ENCODE results near the gene TRIO.
"Not testable (repeated sequence)": the region's sequence is repeated elsewhere in the genome, so short reads cannot be mapped to it uniquely, and the experiment has no call there.

The TRIO gene

DNA sequence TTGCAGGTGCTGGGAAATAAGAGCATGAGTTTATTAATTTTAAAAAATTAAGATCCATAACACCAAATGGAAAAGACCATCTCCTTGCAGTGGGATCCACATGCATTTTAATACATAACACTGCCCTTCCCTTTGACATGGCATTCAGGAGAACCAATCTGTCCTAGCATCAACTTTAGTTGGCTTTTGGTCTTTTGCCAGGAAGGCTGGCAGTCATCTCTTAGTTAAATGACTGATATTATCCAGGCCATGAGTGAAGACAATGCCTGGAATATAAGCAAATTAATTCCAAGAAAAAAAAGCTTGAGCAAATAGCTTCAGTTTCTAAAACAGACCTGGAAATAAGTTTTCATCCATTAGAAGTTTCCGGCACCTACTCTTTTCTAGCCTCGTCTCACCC, 383.4 kb downstream of the TRIO start:
- H3K36me3 ChIP-seq (ENCODE audit: insufficient read depth, low read depth, low read length), result no peaks in the 10 kb centered on the region
- no peak overlapping the region for H3K27ac ChIP-seq (ENCODE audit: low read length)
- H3K9ac ChIP-seq (ENCODE audit: low read depth, low read length), result no peak overlapping the region
- no peak overlapping the region for H3K4me3 ChIP-seq (ENCODE audit: low read length)
- no peaks in the 10 kb centered on the region for H3K27me3 ChIP-seq (ENCODE audit: insufficient read depth, low read length)
- H3K9me3 ChIP-seq (ENCODE audit: insufficient read depth, low read depth, low read length), result no peaks in the 10 kb centered on the region
- no peaks in the 10 kb centered on the region for H3K4me1 ChIP-seq (ENCODE audit: insufficient read depth, low read length)

DNA sequence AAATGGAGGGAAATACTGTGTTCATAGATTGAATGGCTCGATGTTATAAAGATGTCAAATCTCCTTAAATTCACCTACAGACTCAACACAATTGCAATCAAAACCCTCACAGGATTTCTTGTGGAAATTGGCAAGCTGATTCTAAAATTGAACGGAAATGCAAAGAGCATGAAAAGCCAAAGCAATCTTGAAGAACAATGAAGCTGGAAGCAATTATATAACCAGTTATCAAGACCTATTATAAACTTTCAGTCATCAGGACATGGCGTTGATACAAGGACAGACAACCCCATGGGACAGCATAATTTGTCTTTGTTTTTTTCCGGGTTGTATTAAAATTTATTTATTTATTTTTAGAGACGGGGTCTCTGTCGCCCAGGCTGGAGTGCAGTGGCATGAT, 385.0 kb downstream of the TRIO start:
- Histone ChIP-seq H3K36me3 (ENCODE audit: insufficient read depth, low read depth, low read length) (no peaks in the 10 kb centered on the region), H3K9ac (ENCODE audit: low read depth, low read length) (no peak overlapping the region), H3K27ac (ENCODE audit: low read length) (no peak overlapping the region), H3K4me3 (ENCODE audit: low read length) (no peak overlapping the region), H3K27me3 (ENCODE audit: insufficient read depth, low read length) (no peaks in the 10 kb centered on the region), H3K9me3 (ENCODE audit: insufficient read depth, low read depth, low read length) (no peaks in the 10 kb centered on the region), H3K4me1 (ENCODE audit: insufficient read depth, low read length) (no peaks in the 10 kb centered on the region)

DNA sequence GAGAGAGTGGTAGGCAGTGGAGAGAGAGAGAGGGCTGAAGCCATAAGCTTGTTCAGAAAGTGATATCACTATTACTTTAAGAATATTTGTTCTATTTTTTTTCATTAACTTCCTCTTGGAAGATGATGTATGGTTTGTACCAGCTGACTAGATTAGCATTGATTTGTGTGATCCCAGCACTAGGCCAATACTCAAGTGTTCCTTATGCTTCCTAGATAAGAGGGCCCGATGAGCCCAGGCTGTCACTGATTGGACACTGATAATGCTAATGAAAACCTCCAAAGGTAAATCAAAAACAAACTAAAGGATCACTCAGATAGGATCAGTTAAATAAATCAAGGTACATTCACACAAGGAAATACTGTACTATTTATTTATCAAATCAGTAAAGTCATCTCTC, 385.8 kb downstream of the TRIO start:
- no peak overlapping the region for H3K27ac ChIP-seq (ENCODE audit: low read length)
- H3K4me1 ChIP-seq (ENCODE audit: insufficient read depth, low read length), result no peaks in the 10 kb centered on the region
- no peaks in the 10 kb centered on the region for H3K36me3 ChIP-seq (ENCODE audit: insufficient read depth, low read depth, low read length)
- H3K9me3 ChIP-seq (ENCODE audit: insufficient read depth, low read depth, low read length), result no peaks in the 10 kb centered on the region
- no peak overlapping the region for H3K9ac ChIP-seq (ENCODE audit: low read depth, low read length)
- H3K27me3 ChIP-seq (ENCODE audit: insufficient read depth, low read length), result no peaks in the 10 kb centered on the region
- H3K4me3 ChIP-seq (ENCODE audit: low read length), result no peak overlapping the region

DNA sequence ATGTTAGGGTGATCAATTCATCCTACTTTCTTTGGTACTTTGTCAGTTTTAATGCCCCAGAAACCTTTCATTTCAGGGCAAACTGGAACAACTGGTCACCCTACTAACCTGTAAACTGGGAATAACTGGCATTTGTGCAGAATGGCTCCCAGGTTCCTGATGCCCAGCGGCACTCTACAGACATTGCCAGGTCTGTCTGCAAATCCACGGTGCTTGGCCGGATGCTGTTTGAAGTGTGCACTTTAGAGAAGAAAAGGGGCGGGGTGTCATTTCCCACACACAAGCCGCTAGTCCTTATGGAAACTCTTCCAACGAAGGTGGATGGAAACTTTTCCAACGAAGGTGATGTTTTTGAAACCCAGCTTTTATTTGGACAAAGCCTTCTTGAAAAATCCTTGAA, 388.5 kb downstream of the TRIO start:
- Histone ChIP-seq H3K4me1 (ENCODE audit: insufficient read depth, low read length) (peaks cover 4% of the 10 kb centered on the region; the same call in 1 of the 2 replicates), H3K36me3 (ENCODE audit: insufficient read depth, low read depth, low read length) (no peaks in the 10 kb centered on the region), H3K27me3 (ENCODE audit: insufficient read depth, low read length) (no peaks in the 10 kb centered on the region), H3K4me3 (ENCODE audit: low read length) (no peak overlapping the region), H3K27ac (ENCODE audit: low read length) (no peak overlapping the region), H3K9me3 (ENCODE audit: insufficient read depth, low read depth, low read length) (no peaks in the 10 kb centered on the region), H3K9ac (ENCODE audit: low read depth, low read length) (no peak overlapping the region)

DNA sequence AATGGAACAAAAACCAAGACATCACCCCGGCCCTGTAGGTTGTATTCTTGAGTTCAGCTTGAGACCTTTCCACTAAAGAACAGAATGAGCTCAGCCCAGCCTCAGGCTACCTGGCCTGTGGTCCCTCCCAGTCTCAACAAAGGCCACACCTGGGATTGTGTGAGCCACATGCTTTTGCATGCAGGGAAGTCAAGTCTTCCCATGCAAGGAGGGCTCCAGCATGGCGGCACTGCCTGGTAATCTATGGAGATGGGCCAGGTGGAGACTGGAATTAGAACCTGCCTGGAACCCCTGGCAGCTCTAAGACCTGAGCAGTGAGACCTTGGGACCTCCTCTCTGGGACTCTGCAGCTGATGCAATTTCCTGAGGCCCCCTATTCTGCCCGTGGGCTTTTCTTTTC, 389.0 kb downstream of the TRIO start:
- no peaks in the 10 kb centered on the region for H3K27me3 ChIP-seq (ENCODE audit: insufficient read depth, low read length)
- no peaks in the 10 kb centered on the region for H3K36me3 ChIP-seq (ENCODE audit: insufficient read depth, low read depth, low read length)
- H3K9me3 ChIP-seq (ENCODE audit: insufficient read depth, low read depth, low read length), result no peaks in the 10 kb centered on the region
- no peak overlapping the region for H3K9ac ChIP-seq (ENCODE audit: low read depth, low read length)
- H3K27ac ChIP-seq (ENCODE audit: low read length), result no peak overlapping the region
- no peak overlapping the region for H3K4me3 ChIP-seq (ENCODE audit: low read length)
- peaks cover 4% of the 10 kb centered on the region; the same call in 1 of the 2 replicates for H3K4me1 ChIP-seq (ENCODE audit: insufficient read depth, low read length)

DNA sequence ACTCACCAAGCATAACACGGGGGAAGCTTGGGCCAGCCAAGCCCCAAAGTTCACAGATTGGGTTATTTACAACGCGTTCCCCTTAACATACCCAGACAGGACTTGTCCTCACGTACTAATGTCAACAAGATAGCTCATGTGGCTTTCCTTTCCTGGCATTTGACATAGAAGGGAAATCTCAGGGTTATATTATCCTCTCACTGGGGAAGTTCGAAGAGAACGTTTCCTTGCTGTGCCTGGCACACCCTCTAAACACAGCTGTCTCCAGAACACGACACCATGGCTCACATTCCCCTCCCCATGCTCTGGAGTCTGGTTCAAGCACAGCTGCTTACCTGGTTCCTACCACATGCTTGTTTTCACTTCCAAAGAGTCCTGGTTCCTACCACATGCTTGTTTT, 391.6 kb downstream of the TRIO start:
- Histone ChIP-seq H3K9ac (ENCODE audit: low read depth, low read length) (no peak overlapping the region), H3K36me3 (ENCODE audit: insufficient read depth, low read depth, low read length) (no peaks in the 10 kb centered on the region), H3K4me1 (ENCODE audit: insufficient read depth, low read length) (peaks cover 4% of the 10 kb centered on the region; the same call in 1 of the 2 replicates), H3K27me3 (ENCODE audit: insufficient read depth, low read length) (no peaks in the 10 kb centered on the region), H3K9me3 (ENCODE audit: insufficient read depth, low read depth, low read length) (no peaks in the 10 kb centered on the region), H3K4me3 (ENCODE audit: low read length) (no peak overlapping the region), H3K27ac (ENCODE audit: low read length) (no peak overlapping the region)

DNA sequence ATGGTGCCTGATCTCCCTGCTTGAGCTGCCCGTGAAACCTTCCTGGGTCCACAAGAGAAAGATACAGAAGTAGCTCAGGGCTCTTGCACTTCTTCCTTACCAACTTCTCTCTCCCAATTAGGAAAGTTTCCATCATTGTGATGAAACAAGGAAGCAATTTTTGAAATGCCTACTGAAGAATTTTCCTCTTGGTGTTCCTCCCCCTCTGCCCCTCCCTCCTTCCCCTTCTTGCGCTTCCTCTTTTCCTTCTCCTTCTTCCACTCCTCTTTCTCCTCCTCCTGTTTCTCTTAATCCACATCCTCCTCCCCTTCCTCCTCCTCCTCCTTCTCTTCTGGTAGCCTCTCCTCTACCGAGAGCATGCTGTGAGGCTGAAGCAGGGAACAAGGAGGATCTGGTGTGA, 402.2 kb downstream of the TRIO start:
- Histone ChIP-seq H3K9me3 (ENCODE audit: insufficient read depth, low read depth, low read length) (no peaks in the 10 kb centered on the region), H3K27me3 (ENCODE audit: insufficient read depth, low read length) (no peaks in the 10 kb centered on the region), H3K4me3 (ENCODE audit: low read length) (no peak overlapping the region), H3K4me1 (ENCODE audit: insufficient read depth, low read length) (no peaks in the 10 kb centered on the region), H3K9ac (ENCODE audit: low read depth, low read length) (no peak overlapping the region), H3K27ac (ENCODE audit: low read length) (no peak overlapping the region), H3K36me3 (ENCODE audit: insufficient read depth, low read depth, low read length) (no peaks in the 10 kb centered on the region)

DNA sequence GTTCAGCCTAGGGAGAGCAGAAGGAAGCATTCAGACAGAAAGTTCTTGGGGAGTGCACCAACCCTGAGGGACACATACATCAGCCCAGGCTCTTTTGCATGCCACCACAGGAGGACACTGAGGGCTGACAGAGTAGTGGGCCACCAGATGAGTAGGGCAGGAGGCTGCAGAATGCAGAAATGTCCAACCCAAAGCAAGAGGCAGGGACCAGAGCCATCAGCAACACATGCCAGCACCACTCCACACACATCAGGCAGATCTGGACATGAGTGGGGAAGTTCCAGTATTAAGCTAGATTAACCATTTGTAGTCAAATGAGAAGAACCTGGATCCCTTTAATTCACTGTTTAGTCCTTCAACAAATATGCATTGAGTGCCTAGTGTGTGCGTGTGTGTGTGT, 402.7 kb downstream of the TRIO start:
- H3K27me3 ChIP-seq (ENCODE audit: insufficient read depth, low read length), result no peaks in the 10 kb centered on the region
- no peaks in the 10 kb centered on the region for H3K4me1 ChIP-seq (ENCODE audit: insufficient read depth, low read length)
- no peak overlapping the region for H3K9ac ChIP-seq (ENCODE audit: low read depth, low read length)
- no peaks in the 10 kb centered on the region for H3K36me3 ChIP-seq (ENCODE audit: insufficient read depth, low read depth, low read length)
- H3K4me3 ChIP-seq (ENCODE audit: low read length), result no peak overlapping the region
- no peaks in the 10 kb centered on the region for H3K9me3 ChIP-seq (ENCODE audit: insufficient read depth, low read depth, low read length)
- no peak overlapping the region for H3K27ac ChIP-seq (ENCODE audit: low read length)

DNA sequence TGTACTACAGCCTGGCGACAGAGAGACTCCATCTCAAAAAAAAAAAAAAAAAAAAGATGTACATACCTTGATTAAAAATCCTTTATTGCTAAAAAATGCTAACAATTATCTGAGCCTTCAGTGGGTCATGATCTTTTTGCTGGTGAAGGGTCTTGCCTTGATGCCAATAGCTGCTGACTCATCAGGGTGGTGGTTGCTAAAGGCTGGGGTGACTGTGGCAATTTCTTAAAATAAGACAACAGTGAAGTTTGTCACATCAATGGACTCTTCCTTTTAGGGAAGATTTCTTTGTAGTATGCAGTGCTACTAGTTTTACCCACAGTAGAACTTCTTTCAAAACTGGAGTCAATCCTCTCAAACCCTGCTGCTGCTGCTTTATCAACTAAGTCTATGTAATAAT, 404.5 kb downstream of the TRIO start:
- Histone ChIP-seq H3K9me3 (ENCODE audit: insufficient read depth, low read depth, low read length) (no peaks in the 10 kb centered on the region; the same call in 1 of the 2 replicates), H3K27ac (ENCODE audit: low read length) (no peak overlapping the region), H3K4me1 (ENCODE audit: insufficient read depth, low read length) (no peaks in the 10 kb centered on the region), H3K27me3 (ENCODE audit: insufficient read depth, low read length) (no peaks in the 10 kb centered on the region), H3K4me3 (ENCODE audit: low read length) (no peak overlapping the region), H3K9ac (ENCODE audit: low read depth, low read length) (no peak overlapping the region), H3K36me3 (ENCODE audit: insufficient read depth, low read depth, low read length) (no peaks in the 10 kb centered on the region)

DNA sequence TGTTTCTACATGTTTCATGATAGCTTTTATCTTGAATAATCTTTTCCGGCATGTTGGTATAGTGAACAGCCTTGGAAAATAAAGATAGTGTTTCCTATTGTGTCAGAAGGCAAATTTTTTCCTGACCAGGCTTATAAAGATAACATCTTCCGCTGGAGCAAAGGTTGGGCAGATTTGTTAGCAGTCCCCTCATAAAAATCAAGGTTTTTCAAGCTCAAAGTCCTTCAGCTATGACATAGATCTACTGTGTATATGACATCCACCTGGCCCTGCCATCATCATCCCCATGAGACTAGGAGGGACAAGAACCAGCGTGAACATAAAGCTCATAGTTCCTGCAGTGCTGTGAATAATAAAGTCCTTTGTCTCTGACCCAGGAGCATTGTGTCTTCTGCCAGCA, 408.1 kb downstream of the TRIO start:
- no peaks in the 10 kb centered on the region for H3K4me1 ChIP-seq (ENCODE audit: insufficient read depth, low read length)
- no peak overlapping the region for H3K4me3 ChIP-seq (ENCODE audit: low read length)
- H3K27me3 ChIP-seq (ENCODE audit: insufficient read depth, low read length), result no peaks in the 10 kb centered on the region
- H3K36me3 ChIP-seq (ENCODE audit: insufficient read depth, low read depth, low read length), result no peaks in the 10 kb centered on the region
- H3K9me3 ChIP-seq (ENCODE audit: insufficient read depth, low read depth, low read length), result no peaks in the 10 kb centered on the region; the same call in 1 of the 2 replicates
- H3K9ac ChIP-seq (ENCODE audit: low read depth, low read length), result no peak overlapping the region
- H3K27ac ChIP-seq (ENCODE audit: low read length), result no peak overlapping the region

DNA sequence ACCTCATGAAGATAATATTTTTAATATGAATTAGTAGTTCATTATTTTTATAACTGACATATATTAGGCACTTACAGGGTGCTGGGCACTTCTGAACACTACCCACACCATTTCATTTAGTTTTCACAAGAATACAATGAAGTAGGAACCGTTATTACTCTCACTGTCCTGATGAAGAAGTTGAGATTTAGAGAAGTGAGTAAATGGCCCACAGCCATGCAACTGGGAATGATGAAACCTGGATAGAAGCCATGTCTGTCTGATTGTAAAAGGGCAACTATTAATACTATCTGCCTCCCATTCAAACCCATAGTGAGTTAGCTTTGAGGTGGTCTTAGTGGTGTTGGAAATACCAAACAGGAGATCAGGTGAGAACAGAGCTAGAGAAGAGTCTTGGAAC, 408.9 kb downstream of the TRIO start:
- Histone ChIP-seq H3K4me1 (ENCODE audit: insufficient read depth, low read length) (no peaks in the 10 kb centered on the region), H3K9me3 (ENCODE audit: insufficient read depth, low read depth, low read length) (no peaks in the 10 kb centered on the region; the same call in 1 of the 2 replicates), H3K27me3 (ENCODE audit: insufficient read depth, low read length) (no peaks in the 10 kb centered on the region), H3K9ac (ENCODE audit: low read depth, low read length) (no peak overlapping the region), H3K27ac (ENCODE audit: low read length) (no peak overlapping the region), H3K4me3 (ENCODE audit: low read length) (no peak overlapping the region), H3K36me3 (ENCODE audit: insufficient read depth, low read depth, low read length) (no peaks in the 10 kb centered on the region)

DNA sequence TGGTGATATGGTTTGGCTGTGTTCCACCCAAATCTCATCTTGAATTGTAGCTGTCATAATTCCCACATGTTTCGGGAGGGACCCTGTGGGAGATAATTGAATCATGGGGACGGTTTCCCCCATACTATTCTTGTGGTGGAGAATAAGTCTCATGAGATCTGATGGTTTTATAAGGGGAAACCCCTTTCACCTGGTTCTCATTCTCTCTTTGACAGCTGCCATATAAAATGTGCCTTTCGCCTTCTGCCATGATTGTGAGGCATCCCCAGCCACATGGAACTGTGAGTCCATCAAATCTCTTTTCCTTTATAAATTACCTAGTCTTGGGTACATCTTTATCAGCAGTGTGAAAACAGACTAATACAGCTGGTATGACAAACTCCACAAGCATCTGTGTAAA, 411.1 kb downstream of the TRIO start:
- not testable (repeated sequence) for H3K27me3 ChIP-seq (ENCODE audit: insufficient read depth, low read length); H3K9me3 ChIP-seq (ENCODE audit: insufficient read depth, low read depth, low read length); H3K9ac ChIP-seq (ENCODE audit: low read depth, low read length); H3K27ac ChIP-seq (ENCODE audit: low read length); H3K4me3 ChIP-seq (ENCODE audit: low read length); H3K4me1 ChIP-seq (ENCODE audit: insufficient read depth, low read length); H3K36me3 ChIP-seq (ENCODE audit: insufficient read depth, low read depth, low read length)

DNA sequence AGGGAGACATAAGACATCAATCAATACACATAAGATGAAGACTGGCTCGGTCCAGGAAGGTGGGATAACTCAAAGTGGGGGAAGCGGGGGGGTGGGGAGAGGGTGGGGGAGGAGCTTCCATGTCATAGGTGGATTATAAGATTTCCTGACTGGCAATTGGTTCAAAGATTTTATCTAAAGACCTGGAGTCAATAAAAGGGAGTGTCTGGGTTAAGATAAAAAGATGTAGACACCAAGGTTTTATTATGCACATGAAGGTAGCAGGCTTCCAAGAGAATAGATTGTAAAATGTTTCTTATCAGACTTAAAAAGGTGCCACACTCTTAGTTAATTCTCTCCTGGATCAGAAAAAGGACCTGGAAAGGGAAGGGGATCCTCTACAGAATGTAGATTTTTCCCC, 412.9 kb downstream of the TRIO start:
- Histone ChIP-seq H3K27me3 (ENCODE audit: insufficient read depth, low read length) (no peaks in the 10 kb centered on the region), H3K9me3 (ENCODE audit: insufficient read depth, low read depth, low read length) (no peaks in the 10 kb centered on the region; the same call in 1 of the 2 replicates), H3K36me3 (ENCODE audit: insufficient read depth, low read depth, low read length) (no peaks in the 10 kb centered on the region), H3K4me1 (ENCODE audit: insufficient read depth, low read length) (no peaks in the 10 kb centered on the region), H3K27ac (ENCODE audit: low read length) (no peak overlapping the region), H3K4me3 (ENCODE audit: low read length) (no peak overlapping the region), H3K9ac (ENCODE audit: low read depth, low read length) (no peak overlapping the region)
